CD4-positive, alpha-beta T cell treated with Interleukin-17A for 4 hours (primary cell): Measurements from ENCODE around the gene CERK.

ENCODE experiments used
- DNase-seq: peaks from one replicate; pipeline ENCODE4 v3.0.0-alpha.2; 2020; ENCODE audit warnings: mixed read lengths

CERK gene

GRCh38 chr22:46731246-46732040, 6.6 kb downstream of the CERK start:
- DNase-seq: no peak

- DNase-seq: no peak
These were observed 7.3 kb downstream of the CERK start for GRCh38 chr22:46730568-46731245.

GRCh38 chr22:46728470-46728869, 9.6 kb downstream of the CERK start:
- no peak for DNase-seq

- no peak for DNase-seq
These were observed 10.2 kb downstream of the CERK start for GRCh38 chr22:46727813-46728364.

- DNase-seq: no peak
These were observed 11.1 kb downstream of the CERK start for GRCh38 chr22:46726986-46727317.

- DNase-seq: no peak
These were observed 11.7 kb downstream of the CERK start for GRCh38 chr22:46726066-46726985.

GRCh38 chr22:46725096-46725495, 13.0 kb downstream of the CERK start:
- no peak for DNase-seq

- no peak for DNase-seq
These were observed 14.2 kb downstream of the CERK start for GRCh38 chr22:46723882-46724281.

GRCh38 chr22:46721501-46722085, 16.5 kb downstream of the CERK start:
- DNase-seq: no peak

- DNase-seq: no peak
These were observed 18.1 kb downstream of the CERK start for GRCh38 chr22:46719921-46720320.

GRCh38 chr22:46714550-46714949, 23.5 kb downstream of the CERK start:
- no peak for DNase-seq

- no peak for DNase-seq
These were observed 25.8 kb downstream of the CERK start for GRCh38 chr22:46712288-46712687.

GRCh38 chr22:46710806-46711205, 27.2 kb downstream of the CERK start:
- no peak for DNase-seq

- DNase-seq: no peak
These were observed 29.2 kb downstream of the CERK start for GRCh38 chr22:46708766-46709330.

GRCh38 chr22:46707827-46708570, 30.1 kb downstream of the CERK start:
- DNase-seq: no peak

GRCh38 chr22:46707305-46707704, 30.7 kb downstream of the CERK start:
- no peak for DNase-seq

GRCh38 chr22:46706060-46706459, 32.0 kb downstream of the CERK start:
- DNase-seq: no peak

- DNase-seq: no peak
These were observed 34.1 kb downstream of the CERK start for GRCh38 chr22:46703996-46704370.

- no peak for DNase-seq
These were observed 34.7 kb downstream of the CERK start for GRCh38 chr22:46703171-46703995.

- no peak for DNase-seq
These were observed 36.8 kb downstream of the CERK start for GRCh38 chr22:46701262-46701661.

GRCh38 chr22:46699091-46699490, 39.0 kb downstream of the CERK start:
- no peak for DNase-seq
